NCI-H226 (cell line): Measurements from ENCODE around the gene CATSPERD.
"Not testable (repeated sequence)": the region's sequence is repeated elsewhere in the genome, so short reads cannot be mapped to it uniquely, and the experiment has no call there.

Experiments used
- DNase-seq: peaks from one replicate; pipeline ENCODE4 v3.0.0-alpha.2; 2015

CATSPERD gene

DNA sequence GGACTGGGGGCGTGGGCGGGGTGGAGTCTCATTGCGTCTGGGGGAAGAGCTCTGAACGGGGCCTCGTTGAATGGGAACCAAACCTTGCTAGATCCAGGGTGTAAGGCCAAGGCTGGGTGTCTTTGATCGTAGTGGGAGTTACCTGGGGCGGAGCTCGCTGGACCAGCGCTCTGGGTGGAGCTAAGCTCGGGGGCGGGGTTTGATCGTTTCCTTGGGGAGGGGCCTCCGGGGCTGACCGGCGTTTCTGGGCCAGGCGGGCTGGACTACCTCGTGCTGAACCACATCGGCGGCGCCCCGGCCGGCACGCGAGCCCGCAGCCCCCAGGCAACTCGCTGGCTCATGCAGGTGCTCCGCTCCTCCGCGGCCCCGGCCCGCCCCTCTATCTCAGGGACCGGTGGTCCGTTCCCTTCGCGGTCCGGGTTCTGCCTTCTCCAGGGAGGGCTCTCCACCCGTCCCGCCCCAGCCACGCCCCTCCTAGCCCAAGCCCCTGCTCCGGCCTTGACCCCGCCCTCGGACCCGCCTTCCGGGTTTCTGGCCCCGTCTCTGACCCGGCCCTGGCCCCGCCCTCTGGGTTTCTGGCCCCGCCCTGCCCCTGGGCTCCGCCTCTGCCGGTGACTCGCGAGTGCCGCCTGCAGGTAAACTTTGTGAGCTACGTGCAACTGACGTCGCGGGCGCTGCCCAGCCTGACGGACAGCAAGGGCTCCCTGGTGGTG is 33.6 kb upstream of the CATSPERD start:
- DNase-seq = peak; percentile 72

DNA sequence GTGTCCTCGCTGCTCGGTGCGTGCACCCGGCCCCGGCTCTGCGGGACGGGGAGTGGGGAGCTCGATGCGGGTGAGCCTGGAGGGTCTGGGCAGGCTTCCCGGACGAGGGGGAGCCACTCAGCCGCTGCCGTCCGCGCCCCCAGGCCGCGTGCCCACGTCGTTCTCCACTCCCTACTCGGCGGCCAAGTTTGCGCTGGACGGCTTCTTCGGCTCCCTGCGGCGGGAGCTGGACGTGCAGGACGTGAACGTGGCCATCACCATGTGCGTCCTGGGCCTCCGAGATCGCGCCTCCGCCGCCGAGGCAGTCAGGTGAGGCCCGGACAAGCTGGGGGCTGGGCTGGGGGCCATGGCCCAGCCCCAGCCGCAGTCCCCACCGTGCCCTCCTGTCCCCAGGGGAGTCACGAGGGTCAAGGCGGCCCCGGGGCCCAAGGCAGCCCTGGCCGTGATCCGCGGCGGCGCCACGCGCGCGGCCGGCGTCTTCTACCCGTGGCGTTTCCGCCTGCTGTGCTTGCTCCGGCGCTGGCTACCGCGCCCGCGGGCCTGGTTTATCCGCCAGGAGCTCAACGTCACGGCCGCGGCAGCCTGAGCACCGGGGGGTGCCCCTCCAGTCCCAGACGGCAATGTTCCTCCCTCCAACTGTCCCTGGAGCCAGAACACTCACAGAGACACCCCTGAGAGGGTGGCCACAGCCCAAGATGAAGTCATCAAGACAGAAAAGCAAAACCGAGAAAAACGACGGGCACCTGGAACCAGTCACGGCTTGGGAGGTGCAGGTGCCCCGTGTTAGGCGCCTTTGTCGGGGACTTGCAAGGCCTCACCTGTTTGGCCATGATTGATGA is 32.9 kb upstream of the CATSPERD start:
- DNase-seq = no peak

DNA sequence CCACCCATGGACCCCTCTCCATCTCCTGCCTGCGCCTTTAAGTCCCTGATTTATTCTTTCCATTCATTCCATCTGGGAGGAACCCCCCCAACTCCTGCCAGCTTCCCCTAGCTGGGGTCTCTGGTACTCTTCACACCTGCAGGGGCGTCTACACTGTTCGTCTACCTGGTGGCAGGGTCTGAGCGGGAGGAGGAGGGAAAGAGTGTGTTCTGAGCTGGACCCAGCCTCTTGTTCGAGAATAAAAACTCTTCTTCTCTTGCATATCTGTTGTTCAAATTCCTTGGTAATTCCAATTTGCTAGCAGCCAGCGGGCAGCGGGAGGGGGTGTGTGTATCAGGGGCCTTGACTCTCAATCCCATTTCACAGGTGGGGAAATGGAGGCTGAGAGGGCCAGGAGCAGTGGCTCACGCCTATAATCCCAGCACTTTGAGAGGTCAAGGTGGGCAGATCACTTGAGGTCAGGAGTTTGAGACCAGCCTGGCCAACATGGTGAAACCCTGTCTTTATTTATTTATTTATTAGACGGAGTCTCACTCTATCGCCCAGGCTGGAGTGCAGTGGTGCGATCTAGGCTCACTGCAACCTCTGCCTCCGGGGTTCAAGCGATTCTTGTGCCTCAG is 32.1 kb upstream of the CATSPERD start:
- DNase-seq = not testable (repeated sequence)

DNA sequence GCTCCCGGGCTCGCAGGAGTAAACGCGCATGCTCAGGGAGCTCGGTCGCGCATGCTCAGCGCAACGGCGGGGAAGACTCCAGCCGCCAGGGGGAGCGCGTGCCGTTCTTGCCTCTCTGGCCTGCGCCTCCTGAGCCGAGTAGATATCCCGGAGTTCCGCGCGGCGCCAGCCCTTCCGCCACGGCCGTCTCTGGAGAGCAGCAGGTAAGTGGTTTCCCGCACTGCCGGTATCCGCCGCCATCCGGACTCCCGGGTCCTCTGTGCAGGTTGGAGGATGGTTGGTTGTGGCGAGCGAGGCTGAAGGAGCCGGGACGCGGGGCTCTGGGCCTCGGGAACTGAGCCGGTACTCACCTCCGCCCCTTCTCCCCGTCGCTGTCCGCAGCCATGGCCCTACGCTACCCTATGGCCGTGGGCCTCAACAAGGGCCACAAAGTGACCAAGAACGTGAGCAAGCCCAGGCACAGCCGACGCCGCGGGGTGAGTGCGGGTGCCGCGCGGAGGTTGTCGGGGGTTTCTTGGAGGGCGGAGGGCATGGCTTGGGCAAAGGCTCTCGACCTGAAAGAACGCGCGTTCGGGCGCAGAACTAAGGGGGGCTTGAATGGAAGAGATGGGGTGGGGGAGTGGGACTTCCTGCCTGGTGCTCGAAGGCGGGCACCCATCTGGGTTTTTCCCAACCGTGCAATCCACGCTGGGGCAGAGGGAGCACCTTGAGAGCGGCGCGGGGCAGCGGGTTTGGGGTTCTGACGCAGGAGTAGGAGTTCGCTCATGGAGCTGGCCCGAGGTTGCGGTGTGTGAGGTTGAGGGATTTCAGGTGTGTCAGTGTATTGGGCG is 30.1 kb upstream of the CATSPERD start, which contains the start of gene RPL36:
Gene RPL36, plus strand, starts transcription at position 171 of the 830 bp plus-strand sequence. Its CDS starts 213 bp downstream, at position 384.
- peak; percentile 85 for DNase-seq

DNA sequence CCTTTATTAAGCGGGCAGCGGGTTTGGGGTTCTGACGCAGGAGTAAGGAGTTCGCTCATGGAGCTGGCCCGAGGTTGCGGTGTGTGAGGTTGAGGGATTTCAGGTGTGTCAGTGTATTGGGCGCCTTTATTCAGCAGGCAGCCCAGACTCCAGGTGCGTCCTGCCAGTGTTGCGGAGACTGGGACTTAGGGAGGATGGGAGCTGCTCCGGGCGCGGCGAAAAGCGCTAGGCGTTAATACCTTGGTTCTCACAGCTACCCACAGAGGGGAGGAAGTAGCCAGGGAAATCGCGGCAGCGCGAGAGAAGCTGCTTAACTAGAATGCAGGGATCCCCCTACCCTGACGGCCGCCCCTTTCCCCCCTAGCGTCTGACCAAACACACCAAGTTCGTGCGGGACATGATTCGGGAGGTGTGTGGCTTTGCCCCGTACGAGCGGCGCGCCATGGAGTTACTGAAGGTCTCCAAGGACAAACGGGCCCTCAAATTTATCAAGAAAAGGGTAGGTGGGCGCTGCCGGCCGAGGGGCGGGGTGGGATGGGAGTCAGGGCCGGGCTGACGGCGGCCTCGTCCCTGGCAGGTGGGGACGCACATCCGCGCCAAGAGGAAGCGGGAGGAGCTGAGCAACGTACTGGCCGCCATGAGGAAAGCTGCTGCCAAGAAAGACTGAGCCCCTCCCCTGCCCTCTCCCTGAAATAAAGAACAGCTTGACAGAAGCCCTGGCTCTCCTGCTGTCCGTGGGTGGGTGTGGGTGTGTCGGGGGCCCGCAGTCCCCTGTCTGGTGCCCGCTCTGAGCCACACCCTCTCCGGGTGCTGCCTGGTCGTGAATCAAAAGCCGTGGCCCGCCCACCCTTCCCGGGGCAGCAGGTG is 29.2 kb upstream of the CATSPERD start:
- peak; percentile 39 for DNase-seq

DNA sequence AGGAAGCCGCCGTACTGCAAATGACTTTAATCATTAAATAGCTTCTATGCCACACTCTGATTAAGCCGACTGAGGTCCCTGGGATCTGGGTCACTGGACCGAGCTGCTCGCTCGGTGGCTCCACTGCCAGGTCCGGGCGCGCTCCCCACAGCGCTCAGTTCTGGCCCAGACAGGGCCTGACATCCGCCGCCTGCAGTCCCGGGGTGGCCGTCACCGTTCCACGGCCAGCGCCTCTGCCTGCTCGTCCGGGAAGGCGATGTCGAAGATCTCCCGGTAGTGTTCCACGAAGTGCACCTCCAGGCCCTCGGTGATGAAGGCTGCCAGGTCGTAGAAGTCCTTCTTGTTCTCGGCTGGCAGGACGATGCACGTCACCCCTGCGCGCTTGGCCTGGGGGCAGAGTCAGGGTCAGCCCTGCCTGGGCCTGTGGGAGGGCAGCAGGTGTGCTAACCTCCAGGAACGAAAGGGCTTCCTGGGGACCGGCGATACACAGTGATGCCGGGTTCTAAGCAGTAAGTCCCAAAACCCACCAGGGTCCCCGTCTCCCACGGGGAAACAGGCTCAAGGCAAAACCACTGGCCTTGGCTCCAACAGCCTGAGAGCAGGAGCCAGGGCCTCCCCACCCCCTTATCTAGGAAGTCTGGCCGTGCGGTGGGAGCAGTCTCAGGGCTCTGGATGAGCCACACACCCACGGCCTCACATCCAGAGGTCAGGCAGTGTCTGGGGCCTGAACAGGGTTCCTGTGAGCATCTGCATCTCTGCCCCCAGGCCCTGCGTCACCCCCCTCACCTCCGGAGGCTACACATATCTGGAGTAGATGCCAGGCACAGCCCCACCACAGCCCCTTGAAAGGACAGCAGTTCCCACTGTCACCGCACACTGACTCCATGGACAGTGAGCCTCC is 28.4 kb upstream of the CATSPERD start:
- no peak for DNase-seq

DNA sequence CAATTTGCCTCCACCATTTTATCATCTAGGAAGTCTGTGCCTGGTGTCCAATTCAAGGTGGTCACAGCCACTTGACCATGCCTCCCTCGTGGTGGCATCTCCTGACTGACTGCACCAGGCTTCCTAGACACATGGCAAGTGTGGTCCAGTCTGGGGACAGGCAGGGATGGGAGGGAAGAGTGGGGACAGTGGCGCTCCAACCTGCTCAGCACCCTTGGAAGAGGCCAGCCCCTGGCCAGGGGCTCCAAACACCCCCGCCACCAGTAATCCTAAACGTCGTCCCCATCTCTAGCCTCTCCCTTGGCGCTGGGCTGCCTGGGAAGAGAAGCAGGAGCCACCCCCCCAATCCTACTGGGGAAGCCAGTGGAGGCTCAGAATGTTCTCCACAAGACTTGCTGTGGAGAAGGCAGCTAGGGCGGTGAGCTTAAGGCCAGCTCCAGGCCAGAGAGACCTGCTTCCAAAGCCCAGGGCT is 27.7 kb upstream of the CATSPERD start:
- no peak for DNase-seq

DNA sequence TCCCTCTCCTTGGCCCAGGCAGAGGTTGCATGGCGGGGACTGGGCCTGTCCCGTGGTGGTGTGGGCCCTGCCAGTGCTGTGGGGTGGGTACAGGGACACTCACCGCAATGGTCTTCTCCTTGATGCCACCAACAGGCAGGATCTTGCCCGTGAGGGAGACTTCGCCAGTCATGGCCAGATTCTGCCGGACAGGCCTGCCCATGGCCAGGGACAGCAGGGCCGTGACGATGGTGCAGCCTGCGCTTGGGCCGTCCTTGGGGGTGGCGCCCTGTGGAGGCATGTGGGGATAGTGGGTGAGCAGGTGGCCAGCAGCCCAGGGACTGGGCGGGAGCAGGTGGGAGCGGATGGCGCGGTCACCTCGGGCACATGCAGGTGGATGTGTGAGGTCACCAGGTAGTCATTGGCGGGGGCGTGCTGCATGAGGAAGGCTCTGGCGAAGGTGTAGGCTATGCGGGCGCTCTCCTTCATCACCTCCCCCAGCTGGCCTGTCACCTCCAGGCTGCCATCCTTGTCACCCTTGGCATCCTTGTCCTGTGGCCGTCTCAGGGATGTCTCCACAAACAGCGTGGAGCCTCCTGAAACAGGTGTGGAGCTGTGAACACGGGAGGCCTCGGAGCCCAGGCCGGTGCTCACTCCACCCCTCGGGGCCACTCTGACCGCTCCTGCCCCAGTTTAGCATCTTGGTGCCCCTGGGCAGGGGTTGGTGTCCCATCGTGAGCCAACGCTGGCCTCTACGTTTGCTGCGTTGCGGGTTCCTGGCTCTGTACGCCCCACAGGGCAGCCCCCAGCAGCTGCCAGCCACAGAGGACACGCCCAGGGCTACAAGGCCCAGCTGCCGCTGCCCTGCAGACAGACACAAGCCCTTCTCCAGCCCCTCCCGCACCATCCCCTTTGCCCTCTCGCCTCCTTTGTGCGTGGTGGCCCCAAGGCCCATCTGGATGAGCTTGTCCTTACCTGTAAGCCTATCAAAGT is 27.0 kb upstream of the CATSPERD start:
- no peak for DNase-seq

DNA sequence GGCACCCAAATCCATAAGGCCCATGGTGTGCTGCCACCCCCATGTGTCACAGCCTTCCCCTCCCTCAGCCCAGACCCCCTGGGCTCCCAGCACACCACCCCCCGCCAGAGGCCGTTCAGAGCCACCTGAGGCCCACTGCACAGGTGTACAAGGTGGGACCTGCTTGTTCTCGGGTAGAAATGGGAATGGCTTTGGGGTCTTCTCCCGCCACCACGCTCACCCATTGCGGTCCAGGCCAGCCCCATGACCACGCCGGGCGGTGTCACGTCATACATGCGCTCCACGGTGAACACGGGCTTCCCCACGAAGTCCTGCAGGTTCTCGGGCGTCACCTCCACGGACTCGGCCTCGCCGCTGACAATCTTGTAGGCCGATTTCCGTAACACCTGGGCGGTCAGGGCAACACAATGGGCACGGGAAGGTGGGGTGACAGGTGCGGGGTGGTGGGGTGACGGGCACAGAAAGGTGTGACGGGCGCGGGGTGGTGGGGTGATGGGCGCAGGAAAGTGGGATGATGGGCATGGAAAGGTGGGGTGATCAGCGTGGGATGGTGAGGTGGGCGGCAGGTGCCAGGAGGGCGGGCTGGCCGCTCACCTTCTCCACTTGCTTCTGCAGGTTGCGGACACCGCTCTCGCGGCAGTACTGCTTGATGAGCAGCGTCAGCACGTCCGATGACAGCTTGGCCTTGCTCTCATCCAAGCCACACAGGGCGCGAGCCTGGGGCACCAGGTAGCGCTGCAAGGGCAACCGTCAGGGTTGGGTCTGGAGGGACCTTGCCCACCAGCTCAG is 26.1 kb upstream of the CATSPERD start:
- no peak for DNase-seq

DNA sequence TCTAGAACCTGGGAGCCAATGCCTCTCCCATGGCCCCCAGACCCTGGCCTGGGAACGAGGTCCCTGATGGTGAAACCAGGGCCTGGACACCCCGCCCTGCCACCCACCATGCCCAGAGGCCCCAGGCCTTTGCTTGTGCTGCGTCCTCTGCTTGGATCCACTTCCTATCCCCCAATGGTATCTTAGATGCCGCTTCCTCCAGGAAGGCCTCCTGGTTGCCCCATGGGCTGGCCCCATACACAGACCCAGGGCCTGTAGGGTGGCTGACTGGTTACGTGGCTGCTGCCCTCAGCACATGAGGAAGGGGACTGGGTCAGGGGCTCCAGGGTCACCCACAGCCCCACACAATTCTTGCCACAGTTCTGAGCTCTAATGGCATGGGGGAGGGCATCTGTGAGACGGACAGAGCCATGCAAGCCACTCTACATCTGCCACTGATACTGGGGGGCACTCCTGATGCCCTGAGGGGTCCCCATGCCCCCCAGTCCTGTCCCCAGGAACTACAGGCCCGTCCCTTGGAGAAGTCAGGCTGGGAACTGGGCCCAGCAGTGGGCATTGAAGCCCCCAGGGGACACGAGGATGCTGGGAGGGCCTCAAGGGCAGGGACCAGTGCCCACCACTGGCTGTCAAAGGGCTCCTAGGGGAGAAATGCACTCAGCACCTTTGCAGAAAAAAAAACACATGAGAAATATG is 25.3 kb upstream of the CATSPERD start:
- DNase-seq = no peak

DNA sequence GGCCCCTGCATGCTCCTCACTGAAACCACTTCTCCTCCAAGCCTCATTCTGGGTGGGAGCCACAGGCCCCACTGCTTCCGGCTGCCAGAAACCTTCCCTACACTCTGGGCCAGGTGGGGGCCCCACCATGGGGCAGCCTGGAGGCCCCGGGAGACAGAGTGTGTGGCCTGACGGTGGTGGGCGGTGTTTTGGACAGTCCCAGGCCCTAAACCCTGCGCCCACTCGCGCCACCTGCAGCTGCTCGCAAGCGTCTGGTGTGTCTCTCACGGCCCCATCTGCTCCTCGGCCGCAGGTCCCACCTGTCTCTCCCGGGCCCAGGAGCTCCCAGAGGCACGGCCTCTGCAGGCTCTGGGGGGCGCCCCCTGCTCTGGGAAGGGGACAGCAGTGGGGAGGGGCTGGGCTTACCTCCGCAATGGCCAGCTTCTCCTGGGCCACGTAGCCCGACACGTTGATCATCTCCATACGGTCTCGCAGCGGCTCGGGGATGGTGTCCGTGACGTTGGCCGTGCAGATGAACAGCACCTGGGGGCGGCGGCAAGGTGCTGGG is 24.7 kb upstream of the CATSPERD start:
- DNase-seq = no peak

DNA sequence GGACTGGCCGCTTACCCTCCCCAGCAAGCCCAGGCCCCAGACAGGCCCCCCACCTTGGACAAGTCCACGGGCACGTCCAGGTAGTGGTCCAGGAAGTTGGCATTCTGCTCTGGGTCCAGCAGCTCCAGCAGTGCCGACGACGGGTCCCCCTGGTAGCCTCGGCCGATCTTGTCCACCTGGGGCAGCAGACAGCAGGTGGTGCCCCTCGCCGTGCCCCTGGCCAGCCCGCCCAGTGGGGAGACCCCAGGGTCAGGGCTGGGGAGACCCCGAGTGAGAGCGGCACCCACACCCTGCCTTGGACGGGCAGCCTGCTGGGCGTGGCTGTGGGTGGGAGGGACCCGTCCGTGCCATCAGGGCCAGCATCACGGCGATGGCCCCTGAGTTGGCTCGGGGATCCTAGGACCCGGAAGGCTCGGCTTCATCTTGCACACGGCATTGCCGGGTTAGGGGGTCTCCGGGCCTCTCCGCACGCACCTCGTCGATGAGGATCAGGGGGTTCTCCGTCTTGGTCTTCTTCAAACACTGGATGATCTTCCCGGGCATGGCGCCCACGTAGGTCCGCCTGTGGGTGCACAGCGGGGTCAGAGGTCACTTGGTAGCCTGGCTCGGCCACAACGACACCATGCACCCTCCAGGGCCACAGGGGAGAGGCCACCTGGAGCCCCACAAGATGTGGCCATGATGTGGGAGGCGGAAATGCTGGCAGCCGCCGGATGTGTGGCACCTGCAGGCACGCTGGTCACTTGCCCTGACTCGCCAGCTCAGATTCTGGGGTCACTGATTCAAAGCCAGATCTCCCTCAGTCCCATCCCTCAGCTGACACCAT is 24.0 kb upstream of the CATSPERD start:
- DNase-seq = peak; percentile 2

DNA sequence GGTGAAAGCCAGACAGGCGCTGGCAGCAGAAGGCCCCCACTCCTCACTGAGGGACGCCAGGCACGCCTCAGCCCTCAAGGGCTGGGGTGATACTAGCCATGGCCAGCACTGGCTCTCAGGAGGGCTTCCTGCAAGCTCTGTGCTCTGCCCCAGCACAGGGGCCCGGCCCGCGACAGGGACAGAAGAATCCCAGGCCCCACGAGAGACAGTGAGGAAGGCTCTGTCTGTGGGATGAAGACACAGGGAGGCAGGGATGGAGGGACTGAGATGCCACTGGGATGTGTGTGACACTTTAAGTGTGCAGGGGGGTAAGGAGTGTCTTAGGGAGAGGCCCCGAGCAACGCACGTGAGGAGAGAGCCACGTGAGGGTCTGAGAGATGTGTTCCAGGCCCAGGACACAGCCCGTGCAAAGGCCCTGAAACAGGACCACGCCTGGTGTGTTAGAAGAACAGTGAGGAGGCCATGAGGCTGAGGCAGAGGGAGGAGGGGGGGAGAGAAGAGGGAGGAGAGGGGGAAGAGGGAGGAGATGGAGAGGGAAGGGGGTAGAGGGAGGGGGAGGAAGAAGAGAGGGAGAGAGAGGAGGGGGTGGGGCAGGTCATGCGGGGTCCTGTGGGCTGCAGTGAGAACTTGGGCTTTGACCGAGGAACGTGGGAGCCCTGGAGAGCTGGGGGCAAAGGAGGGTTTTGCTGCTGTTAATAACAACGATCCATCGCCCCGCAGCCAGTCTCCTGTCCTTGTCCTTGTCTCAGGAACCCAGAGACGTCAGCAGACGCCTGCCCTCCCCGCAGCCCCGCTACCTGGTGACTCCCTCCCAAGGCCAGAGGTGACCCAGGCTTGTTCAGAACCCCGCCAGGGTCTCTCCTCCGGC is 23.2 kb upstream of the CATSPERD start:
- peak; percentile 1 for DNase-seq

DNA sequence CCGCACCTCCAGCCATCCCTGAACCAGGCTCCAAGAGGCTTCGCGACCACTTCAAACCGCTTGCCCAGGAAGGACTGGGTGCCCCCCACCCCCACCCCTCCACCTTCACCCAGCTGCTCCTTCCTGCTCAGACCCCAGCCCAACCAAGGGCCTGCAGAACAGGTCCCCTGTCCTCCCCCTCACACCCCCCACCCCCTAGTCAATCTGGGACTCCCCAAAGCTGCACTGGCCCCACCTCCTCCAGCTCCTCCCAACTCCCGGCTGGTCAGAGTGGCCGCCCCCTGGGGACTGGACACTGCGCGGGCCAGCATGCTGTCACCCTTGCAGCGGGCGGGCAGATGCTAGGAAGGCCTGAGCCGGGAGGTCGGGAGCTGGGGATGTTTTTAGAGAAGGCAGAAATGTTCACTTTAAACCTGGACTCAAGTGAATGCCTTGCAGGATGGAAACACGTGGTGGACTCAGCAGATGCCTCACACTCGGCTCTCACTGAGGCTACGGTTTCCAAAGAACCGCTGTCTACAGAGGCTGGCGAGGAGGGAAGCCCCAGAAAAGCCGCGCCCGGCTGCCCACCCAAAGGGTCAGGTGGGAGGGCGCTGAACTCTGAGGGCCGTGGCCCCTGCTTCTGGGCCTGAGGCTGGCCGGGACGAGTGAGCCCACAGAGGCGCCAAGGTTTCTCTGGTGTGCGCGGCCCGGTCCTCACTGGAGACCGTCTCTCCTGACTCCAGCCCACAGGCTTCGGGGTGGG is 22.4 kb upstream of the CATSPERD start:
- no peak for DNase-seq
